ENCODE results near the gene LY6G6F. TPM values are rescaled to one million over a fixed set of nuclear protein-coding genes. Genes with fewer than 3 reads are reported as not detected.

LY6G6F gene
- total and polyA plus RNA-seq, 9 donors: not detected

DNA sequence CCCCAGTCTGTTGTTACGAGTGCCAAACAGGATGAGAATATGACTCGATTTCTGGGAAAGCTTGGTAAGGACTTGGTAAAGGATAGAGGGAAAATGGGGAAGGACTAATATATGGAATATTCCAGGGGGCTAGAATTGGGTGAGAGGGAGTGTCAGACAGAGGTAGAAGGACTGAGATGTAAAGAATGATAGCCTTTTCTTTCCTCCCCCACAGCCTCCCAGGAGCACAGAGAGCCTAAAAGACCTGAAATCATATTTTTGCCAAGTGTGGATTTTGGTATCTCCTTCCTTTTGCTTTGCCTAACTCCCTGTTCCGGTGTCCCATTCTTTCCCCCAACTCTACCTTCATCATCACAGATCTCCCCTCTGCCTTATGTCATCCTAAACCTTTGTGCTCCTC lies 36.2 kb downstream of the LY6G6F start:
- Histone ChIP-seq H3K9me3 (replicated peaks; ENCODE audit: control insufficient read depth, low read depth, low read length) (no peaks in the 10 kb centered on the region), H3K36me3 (ENCODE audit: control insufficient read depth, insufficient read depth, low read length) (peaks cover 32% of the 10 kb centered on the region), H3K27me3 (ENCODE audit: control insufficient read depth, insufficient read depth, low read length) (no peaks in the 10 kb centered on the region), H3K4me3 (ENCODE audit: low read length) (no peak overlapping the region), H3K27ac (ENCODE audit: low read length) (no peak overlapping the region), H3K4me1 (ENCODE audit: control insufficient read depth, insufficient read depth, low read length) (peaks cover 24% of the 10 kb centered on the region)
- no peak for DNase-seq
- 72% methylated on average over 3 of the region's 3 CpGs for WGBS (ENCODE audit: insufficient coverage)

DNA sequence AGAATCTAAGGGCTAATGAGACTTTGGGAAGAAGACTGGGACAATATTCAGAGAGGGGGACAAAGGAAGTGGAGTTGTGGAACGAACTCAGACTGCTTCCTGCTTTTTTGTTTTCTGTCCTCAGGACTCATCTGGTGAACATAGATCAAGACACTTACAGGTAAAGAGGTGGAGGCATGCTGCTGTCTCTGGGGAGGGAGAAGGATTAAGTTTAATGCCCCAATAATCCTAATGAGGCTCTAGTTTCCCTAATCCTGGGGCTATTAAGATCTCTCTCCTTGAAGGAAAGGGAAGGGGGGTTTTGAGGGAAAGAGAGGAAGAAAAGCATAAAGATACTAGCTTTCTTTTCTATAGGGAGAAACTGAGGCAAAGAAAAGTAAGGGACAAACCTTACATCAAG lies 37.8 kb downstream of the LY6G6F start:
- WGBS (ENCODE audit: insufficient coverage): 0% methylated on average over 1 of the region's 1 CpG

DNA sequence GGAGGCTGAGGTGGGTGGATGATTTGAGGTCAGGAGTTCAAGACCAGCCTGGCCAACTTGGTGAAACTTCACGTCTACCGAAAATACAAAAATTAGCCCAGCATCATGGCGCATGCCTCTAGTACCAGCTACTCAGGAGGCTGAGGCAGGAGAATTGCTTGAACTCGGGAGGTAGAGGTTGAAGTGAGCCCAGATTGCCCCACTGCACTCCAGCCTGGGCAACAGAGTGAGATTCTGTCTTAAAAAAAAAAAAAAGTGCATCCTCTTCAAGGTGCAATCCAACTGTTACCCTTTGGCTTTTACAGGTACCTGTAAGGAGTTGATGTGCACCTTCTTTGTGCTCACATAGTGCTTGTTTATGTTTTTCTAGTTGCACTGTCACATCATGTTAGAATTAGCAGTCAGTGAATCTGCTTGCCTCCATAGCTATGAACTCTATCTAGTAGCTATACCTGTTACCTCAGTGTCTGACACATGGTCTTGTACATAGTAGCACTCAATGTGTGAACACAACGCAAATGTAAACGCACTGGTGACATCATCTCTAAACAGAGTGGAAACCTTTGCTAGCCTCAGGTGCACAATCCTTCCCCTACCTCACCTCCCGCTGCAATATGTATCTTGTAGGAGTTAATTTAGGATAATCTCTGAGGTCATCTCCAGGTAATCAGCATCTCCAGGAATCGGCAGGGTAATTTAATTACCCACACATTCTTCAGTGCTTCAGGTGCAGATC lies 42.8 kb downstream of the LY6G6F start:
- 80% methylated on average over 1 of the region's 8 CpGs for WGBS (ENCODE audit: insufficient coverage)

More for the DNA sequence above, 37.8 kb downstream of the LY6G6F start:
- H3K4me3 ChIP-seq (ENCODE audit: low read length): no peak overlapping the region
- H3K27me3 ChIP-seq (ENCODE audit: control insufficient read depth, insufficient read depth, low read length): no peaks in the 10 kb centered on the region
- no peak for DNase-seq
- H3K9me3 ChIP-seq (replicated peaks; ENCODE audit: control insufficient read depth, low read depth, low read length): no peaks in the 10 kb centered on the region
- no peak overlapping the region for H3K27ac ChIP-seq (ENCODE audit: low read length)
- peaks cover 10% of the 10 kb centered on the region for H3K4me1 ChIP-seq (ENCODE audit: control insufficient read depth, insufficient read depth, low read length)
- H3K36me3 ChIP-seq (ENCODE audit: control insufficient read depth, insufficient read depth, low read length): peaks cover 32% of the 10 kb centered on the region

DNA sequence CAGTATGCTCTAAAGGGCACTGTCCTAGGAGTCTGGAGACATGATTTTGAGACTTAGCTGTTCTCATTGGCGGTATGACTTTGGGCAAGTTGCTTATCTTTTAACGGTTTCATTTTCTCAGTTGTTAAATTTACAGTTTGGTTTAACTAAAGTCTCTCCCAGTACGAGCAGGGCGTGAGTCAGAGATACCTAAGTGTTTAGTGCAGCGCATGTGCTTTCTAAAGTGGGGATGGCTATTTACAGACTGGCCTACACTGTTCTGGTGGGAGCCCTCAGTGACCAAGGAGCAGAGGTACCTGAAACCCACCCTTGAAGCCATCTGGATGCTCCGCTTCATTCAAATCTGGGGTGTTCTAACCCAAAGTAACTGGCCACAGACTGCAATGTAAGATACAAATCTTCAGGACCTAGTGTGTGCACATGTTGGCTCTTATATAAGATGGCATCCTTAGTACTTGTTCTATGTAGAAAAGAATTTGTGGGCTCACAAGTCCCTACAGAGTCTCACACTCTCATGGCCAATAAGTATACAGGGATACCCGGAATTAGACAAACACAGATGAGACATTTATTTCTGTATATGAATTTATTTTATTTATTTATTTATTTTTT lies 43.9 kb downstream of the LY6G6F start:
- 88% methylated on average over 6 of the region's 7 CpGs for WGBS (ENCODE audit: insufficient coverage)
- no peaks in the 10 kb centered on the region for H3K9me3 ChIP-seq (replicated peaks; ENCODE audit: control insufficient read depth, low read depth, low read length)
- H3K36me3 ChIP-seq (ENCODE audit: control insufficient read depth, insufficient read depth, low read length): peaks cover 11% of the 10 kb centered on the region
- H3K27me3 ChIP-seq (ENCODE audit: control insufficient read depth, insufficient read depth, low read length): no peaks in the 10 kb centered on the region
- H3K4me1 ChIP-seq (ENCODE audit: control insufficient read depth, insufficient read depth, low read length): no peaks in the 10 kb centered on the region
- no peak for DNase-seq
- H3K27ac ChIP-seq (ENCODE audit: low read length): no peak overlapping the region
- H3K4me3 ChIP-seq (ENCODE audit: low read length): no peak overlapping the region

More for the DNA sequence above, 42.8 kb downstream of the LY6G6F start:
- no peak for DNase-seq
- H3K27me3 ChIP-seq (ENCODE audit: control insufficient read depth, insufficient read depth, low read length): no peaks in the 10 kb centered on the region
- H3K9me3 ChIP-seq (replicated peaks; ENCODE audit: control insufficient read depth, low read depth, low read length): no peaks in the 10 kb centered on the region
- H3K4me3 ChIP-seq (ENCODE audit: low read length): no peak overlapping the region
- no peaks in the 10 kb centered on the region for H3K4me1 ChIP-seq (ENCODE audit: control insufficient read depth, insufficient read depth, low read length)
- peaks cover 11% of the 10 kb centered on the region for H3K36me3 ChIP-seq (ENCODE audit: control insufficient read depth, insufficient read depth, low read length)
- H3K27ac ChIP-seq (ENCODE audit: low read length): no peak overlapping the region

DNA sequence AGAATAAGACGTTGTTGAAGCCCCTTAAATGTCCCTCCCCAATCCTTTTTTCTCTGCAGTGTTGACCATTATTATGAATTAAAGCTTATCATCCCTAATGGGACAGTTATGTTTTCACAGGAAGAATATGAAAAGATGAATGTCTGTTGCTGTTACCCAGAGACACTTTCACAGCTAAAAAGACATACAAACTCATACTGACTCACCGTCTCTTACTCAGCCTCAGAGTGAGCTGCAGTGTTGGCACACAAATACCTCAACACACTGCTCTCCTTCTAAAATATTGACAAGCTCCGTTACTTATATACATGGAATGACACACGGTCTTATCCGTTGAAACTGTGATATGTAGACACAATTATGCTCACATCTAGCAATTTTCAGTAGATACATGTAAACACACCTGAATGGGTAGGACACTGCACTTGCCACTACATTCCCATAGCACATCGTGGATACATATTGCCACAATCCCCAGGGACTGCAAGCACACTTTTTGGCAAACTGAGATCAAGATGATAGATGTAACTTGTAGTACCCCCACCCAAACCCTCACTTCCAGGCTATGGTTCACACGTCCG lies 46.2 kb downstream of the LY6G6F start:
- no peak for DNase-seq
- WGBS (ENCODE audit: insufficient coverage): 89% methylated on average over 2 of the region's 8 CpGs
- H3K27ac ChIP-seq (ENCODE audit: low read length): no peak overlapping the region
- no peaks in the 10 kb centered on the region for H3K4me1 ChIP-seq (ENCODE audit: control insufficient read depth, insufficient read depth, low read length)
- no peaks in the 10 kb centered on the region for H3K27me3 ChIP-seq (ENCODE audit: control insufficient read depth, insufficient read depth, low read length)
- H3K9me3 ChIP-seq (replicated peaks; ENCODE audit: control insufficient read depth, low read depth, low read length): no peaks in the 10 kb centered on the region
- no peak overlapping the region for H3K4me3 ChIP-seq (ENCODE audit: low read length)
- peaks cover 4% of the 10 kb centered on the region for H3K36me3 ChIP-seq (ENCODE audit: control insufficient read depth, insufficient read depth, low read length)

DNA sequence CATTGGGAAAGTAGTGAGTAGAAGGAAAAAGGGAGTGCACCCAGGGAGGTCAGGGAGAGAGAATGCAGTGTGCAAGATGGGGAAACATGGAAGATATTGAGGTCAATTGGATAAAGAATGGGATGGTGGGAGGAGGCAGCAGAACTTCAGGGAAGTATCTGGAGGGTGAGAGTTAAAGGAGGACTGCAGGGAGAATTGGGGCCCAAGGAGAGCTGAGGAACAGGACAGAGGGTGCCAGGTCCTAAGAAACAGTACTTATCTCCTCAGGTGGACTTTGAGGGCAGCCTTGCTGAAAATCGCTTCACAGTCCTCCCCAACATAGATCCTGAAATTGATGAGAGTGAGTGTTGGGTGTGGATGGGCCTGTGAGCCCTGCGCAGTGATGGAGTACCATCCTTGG lies 51.6 kb downstream of the LY6G6F start:
- DNase-seq: no peak
- H3K36me3 ChIP-seq (ENCODE audit: control insufficient read depth, insufficient read depth, low read length): peaks cover 38% of the 10 kb centered on the region

More for the DNA sequence above, 51.6 kb downstream of the LY6G6F start:
- Histone ChIP-seq H3K9me3 (replicated peaks; ENCODE audit: control insufficient read depth, low read depth, low read length) (no peaks in the 10 kb centered on the region), H3K4me1 (ENCODE audit: control insufficient read depth, insufficient read depth, low read length) (peaks cover 6% of the 10 kb centered on the region), H3K4me3 (ENCODE audit: low read length) (no peak overlapping the region), H3K27me3 (ENCODE audit: control insufficient read depth, insufficient read depth, low read length) (no peaks in the 10 kb centered on the region), H3K27ac (ENCODE audit: low read length) (no peak overlapping the region)
- WGBS (ENCODE audit: insufficient coverage): 100% methylated on average over 1 of the region's 2 CpGs

Other genes starting within 250 kb of the LY6G6F start
Only the 30 nearest of the 39 such genes appear.
- gene NFKBIL1, start 159.3 kb upstream of the LY6G6F start, total RNA-seq: 19.1 TPM
- 10 to 100 TPM; 16.3 to 20.6 (median 17.2) TPM for gene NFKBIL1, start 159.3 kb upstream of the LY6G6F start, polyA plus RNA-seq (ENCODE audit: insufficient read depth in 1 of 8, insufficient read length in 8 of 8, low replicate concordance in 1 of 8)
- 0.04 TPM for gene LTA, start 134.6 kb upstream of the LY6G6F start, total RNA-seq
- under 1 TPM in 5 of 8 donors, not detected in 3; 0.12 to 0.26 (median 0.19) TPM for gene LTA, start 134.6 kb upstream of the LY6G6F start, polyA plus RNA-seq (ENCODE audit: insufficient read depth in 1 of 8, insufficient read length in 8 of 8, low replicate concordance in 1 of 8)
- 0.22 TPM for gene TNF, start 131.3 kb upstream of the LY6G6F start, total RNA-seq
- under 1 TPM in 6 of 8 donors, not detected in 2; 0.08 to 0.80 (median 0.25) TPM for gene TNF, start 131.3 kb upstream of the LY6G6F start, polyA plus RNA-seq (ENCODE audit: insufficient read depth in 1 of 8, insufficient read length in 8 of 8, low replicate concordance in 1 of 8)
- gene LTB, start 124.4 kb upstream of the LY6G6F start, total RNA-seq: 0.58 TPM
- gene LTB, start 124.4 kb upstream of the LY6G6F start, polyA plus RNA-seq (ENCODE audit: insufficient read depth in 1 of 8, insufficient read length in 8 of 8, low replicate concordance in 1 of 8): 1 to 10 TPM; 1.1 to 2.9 (median 2.3) TPM
- 9.0 TPM for gene LST1, start 120.6 kb upstream of the LY6G6F start, total RNA-seq
- 1 to 10 TPM; 5.0 to 7.7 (median 6.8) TPM for gene LST1, start 120.6 kb upstream of the LY6G6F start, polyA plus RNA-seq (ENCODE audit: insufficient read depth in 1 of 8, insufficient read length in 8 of 8, low replicate concordance in 1 of 8)
- not detected for gene NCR3, start 113.9 kb upstream of the LY6G6F start, total RNA-seq
- under 1 TPM in 1 of 8 donors, not detected in 7; 0.14 TPM for gene NCR3, start 113.9 kb upstream of the LY6G6F start, polyA plus RNA-seq (ENCODE audit: insufficient read depth in 1 of 8, insufficient read length in 8 of 8, low replicate concordance in 1 of 8)
- gene AIF1, start 91.6 kb upstream of the LY6G6F start, total RNA-seq: 29.2 TPM
- 10 to 100 TPM; 18.7 to 29.5 (median 21.1) TPM for gene AIF1, start 91.6 kb upstream of the LY6G6F start, polyA plus RNA-seq (ENCODE audit: insufficient read depth in 1 of 8, insufficient read length in 8 of 8, low replicate concordance in 1 of 8)
- gene PRRC2A, start 86.2 kb upstream of the LY6G6F start, total RNA-seq: 51.3 TPM
- gene PRRC2A, start 86.2 kb upstream of the LY6G6F start, polyA plus RNA-seq (ENCODE audit: insufficient read depth in 1 of 8, insufficient read length in 8 of 8, low replicate concordance in 1 of 8): 100 to 1,000 TPM; 124 to 175 (median 153) TPM
- gene BAG6, start 54.2 kb upstream of the LY6G6F start, total RNA-seq: 150 TPM
- gene BAG6, start 54.2 kb upstream of the LY6G6F start, polyA plus RNA-seq (ENCODE audit: insufficient read depth in 1 of 8, insufficient read length in 8 of 8, low replicate concordance in 1 of 8): 100 to 1,000 TPM; 170 to 229 (median 214) TPM
- gene APOM, start 51.0 kb upstream of the LY6G6F start, total RNA-seq: 2.6 TPM
- 1 to 10 TPM; 3.5 to 8.5 (median 4.1) TPM for gene APOM, start 51.0 kb upstream of the LY6G6F start, polyA plus RNA-seq (ENCODE audit: insufficient read depth in 1 of 8, insufficient read length in 8 of 8, low replicate concordance in 1 of 8)
- gene C6orf47, start 46.1 kb upstream of the LY6G6F start, total RNA-seq: 17.1 TPM
- 10 to 100 TPM; 13.7 to 18.9 (median 14.7) TPM for gene C6orf47, start 46.1 kb upstream of the LY6G6F start, polyA plus RNA-seq (ENCODE audit: insufficient read depth in 1 of 8, insufficient read length in 8 of 8, low replicate concordance in 1 of 8)
- 9.8 TPM for gene GPANK1, start 41.9 kb upstream of the LY6G6F start, total RNA-seq
- 10 to 100 TPM; 13.8 to 19.0 (median 15.7) TPM for gene GPANK1, start 41.9 kb upstream of the LY6G6F start, polyA plus RNA-seq (ENCODE audit: insufficient read depth in 1 of 8, insufficient read length in 8 of 8, low replicate concordance in 1 of 8)
- 107 TPM for gene CSNK2B, start 40.8 kb upstream of the LY6G6F start, total RNA-seq
- gene CSNK2B, start 40.8 kb upstream of the LY6G6F start, polyA plus RNA-seq (ENCODE audit: insufficient read depth in 1 of 8, insufficient read length in 8 of 8, low replicate concordance in 1 of 8): 100 to 1,000 TPM; 127 to 175 (median 140) TPM
- gene LY6G5B, start 36.9 kb upstream of the LY6G6F start, total RNA-seq: 4.9 TPM
- 10 to 100 TPM in 5 of 8 donors, 1 to 10 TPM in 3; 5.8 to 16.7 (median 12.8) TPM for gene LY6G5B, start 36.9 kb upstream of the LY6G6F start, polyA plus RNA-seq (ENCODE audit: insufficient read depth in 1 of 8, insufficient read length in 8 of 8, low replicate concordance in 1 of 8)
- 0.80 TPM for gene LY6G5C, start 25.8 kb upstream of the LY6G6F start, total RNA-seq
- 1 to 10 TPM in 7 of 8 donors, under 1 TPM in 1; 0.70 to 3.9 (median 2.2) TPM for gene LY6G5C, start 25.8 kb upstream of the LY6G6F start, polyA plus RNA-seq (ENCODE audit: insufficient read depth in 1 of 8, insufficient read length in 8 of 8, low replicate concordance in 1 of 8)
- gene ABHD16A, start 3.5 kb upstream of the LY6G6F start, total RNA-seq: 50.8 TPM
- gene ABHD16A, start 3.5 kb upstream of the LY6G6F start, polyA plus RNA-seq (ENCODE audit: insufficient read depth in 1 of 8, insufficient read length in 8 of 8, low replicate concordance in 1 of 8): 10 to 100 TPM; 42.0 to 55.8 (median 44.9) TPM
- 0.58 TPM for gene LY6G6D, start 8.5 kb downstream of the LY6G6F start, total RNA-seq
- gene LY6G6D, start 8.5 kb downstream of the LY6G6F start, polyA plus RNA-seq (ENCODE audit: insufficient read depth in 1 of 8, insufficient read length in 8 of 8, low replicate concordance in 1 of 8): 1 to 10 TPM in 1 of 8 donors, under 1 TPM in 4, not detected in 3; 0.31 to 1.7 (median 0.75) TPM
- gene LY6G6C, start 14.9 kb downstream of the LY6G6F start, total RNA-seq: 0.09 TPM
- gene LY6G6C, start 14.9 kb downstream of the LY6G6F start, polyA plus RNA-seq (ENCODE audit: insufficient read depth in 1 of 8, insufficient read length in 8 of 8, low replicate concordance in 1 of 8): 1 to 10 TPM in 1 of 8 donors, under 1 TPM in 6, not detected in 1; 0.15 to 1.2 (median 0.37) TPM
- gene MPIG6B, start 16.5 kb downstream of the LY6G6F start, total RNA-seq: 0.09 TPM
- gene MPIG6B, start 16.5 kb downstream of the LY6G6F start, polyA plus RNA-seq (ENCODE audit: insufficient read depth in 1 of 8, insufficient read length in 8 of 8, low replicate concordance in 1 of 8): 1 to 10 TPM in 1 of 8 donors, under 1 TPM in 7; 0.44 to 1.2 (median 0.74) TPM
- gene DDAH2, start 22.4 kb downstream of the LY6G6F start, total RNA-seq: 101 TPM
- gene DDAH2, start 22.4 kb downstream of the LY6G6F start, polyA plus RNA-seq (ENCODE audit: insufficient read depth in 1 of 8, insufficient read length in 8 of 8, low replicate concordance in 1 of 8): 100 to 1,000 TPM; 111 to 147 (median 135) TPM
- 219 TPM for gene CLIC1, start 29.7 kb downstream of the LY6G6F start, total RNA-seq
- 100 to 1,000 TPM; 117 to 177 (median 152) TPM for gene CLIC1, start 29.7 kb downstream of the LY6G6F start, polyA plus RNA-seq (ENCODE audit: insufficient read depth in 1 of 8, insufficient read length in 8 of 8, low replicate concordance in 1 of 8)
- 9.1 TPM for gene MSH5, start 33.1 kb downstream of the LY6G6F start, total RNA-seq
- gene MSH5, start 33.1 kb downstream of the LY6G6F start, polyA plus RNA-seq (ENCODE audit: insufficient read depth in 1 of 8, insufficient read length in 8 of 8, low replicate concordance in 1 of 8): 10 to 100 TPM in 6 of 8 donors, 1 to 10 TPM in 2; 5.3 to 20.8 (median 11.5) TPM
- gene SAPCD1, start 55.8 kb downstream of the LY6G6F start, total RNA-seq: 2.7 TPM
- gene SAPCD1, start 55.8 kb downstream of the LY6G6F start, polyA plus RNA-seq (ENCODE audit: insufficient read depth in 1 of 8, insufficient read length in 8 of 8, low replicate concordance in 1 of 8): 1 to 10 TPM; 1.4 to 6.3 (median 2.9) TPM
- gene VWA7, start 70.5 kb downstream of the LY6G6F start, total RNA-seq: 1.2 TPM
- 1 to 10 TPM in 7 of 8 donors, under 1 TPM in 1; 0.71 to 2.1 (median 1.6) TPM for gene VWA7, start 70.5 kb downstream of the LY6G6F start, polyA plus RNA-seq (ENCODE audit: insufficient read depth in 1 of 8, insufficient read length in 8 of 8, low replicate concordance in 1 of 8)
- 21.9 TPM for gene VARS1, start 88.9 kb downstream of the LY6G6F start, total RNA-seq
- 10 to 100 TPM; 35.1 to 63.0 (median 51.2) TPM for gene VARS1, start 88.9 kb downstream of the LY6G6F start, polyA plus RNA-seq (ENCODE audit: insufficient read depth in 1 of 8, insufficient read length in 8 of 8, low replicate concordance in 1 of 8)
- gene LSM2, start 100.1 kb downstream of the LY6G6F start, total RNA-seq: 42.0 TPM
- gene LSM2, start 100.1 kb downstream of the LY6G6F start, polyA plus RNA-seq (ENCODE audit: insufficient read depth in 1 of 8, insufficient read length in 8 of 8, low replicate concordance in 1 of 8): 10 to 100 TPM; 41.3 to 64.3 (median 56.8) TPM
- gene HSPA1L, start 108.4 kb downstream of the LY6G6F start, total RNA-seq: 2.3 TPM
- gene HSPA1L, start 108.4 kb downstream of the LY6G6F start, polyA plus RNA-seq (ENCODE audit: insufficient read depth in 1 of 8, insufficient read length in 8 of 8, low replicate concordance in 1 of 8): 1 to 10 TPM; 2.9 to 4.1 (median 3.6) TPM
- gene HSPA1A, start 108.7 kb downstream of the LY6G6F start, total RNA-seq: 76.7 TPM
- gene HSPA1A, start 108.7 kb downstream of the LY6G6F start, polyA plus RNA-seq (ENCODE audit: insufficient read depth in 1 of 8, insufficient read length in 8 of 8, low replicate concordance in 1 of 8): 10 to 100 TPM; 57.3 to 94.7 (median 82.0) TPM
- 56.2 TPM for gene HSPA1B, start 120.9 kb downstream of the LY6G6F start, total RNA-seq
- 100 to 1,000 TPM in 1 of 8 donors, 10 to 100 TPM in 7; 42.7 to 101 (median 63.5) TPM for gene HSPA1B, start 120.9 kb downstream of the LY6G6F start, polyA plus RNA-seq (ENCODE audit: insufficient read depth in 1 of 8, insufficient read length in 8 of 8, low replicate concordance in 1 of 8)
- gene NEU1, start 156.0 kb downstream of the LY6G6F start, total RNA-seq: 27.1 TPM
- gene NEU1, start 156.0 kb downstream of the LY6G6F start, polyA plus RNA-seq (ENCODE audit: insufficient read depth in 1 of 8, insufficient read length in 8 of 8, low replicate concordance in 1 of 8): 10 to 100 TPM; 14.5 to 24.5 (median 18.1) TPM